NOMO-1 treated with DMSO at 0.1 percent for 48 hours (cell line): ENCODE results near the gene MAPK8IP2.
"Not testable (repeated sequence)": the region's sequence is repeated elsewhere in the genome, so short reads cannot be mapped to it uniquely, and the experiment has no call there.

Source experiments
- DNase-seq: peaks from one replicate; lab custom pipeline; 2025; ENCODE audit not compliant: unreplicated experiment; lab: John Stamatoyannopoulos, UW

MAPK8IP2 gene

DNA sequence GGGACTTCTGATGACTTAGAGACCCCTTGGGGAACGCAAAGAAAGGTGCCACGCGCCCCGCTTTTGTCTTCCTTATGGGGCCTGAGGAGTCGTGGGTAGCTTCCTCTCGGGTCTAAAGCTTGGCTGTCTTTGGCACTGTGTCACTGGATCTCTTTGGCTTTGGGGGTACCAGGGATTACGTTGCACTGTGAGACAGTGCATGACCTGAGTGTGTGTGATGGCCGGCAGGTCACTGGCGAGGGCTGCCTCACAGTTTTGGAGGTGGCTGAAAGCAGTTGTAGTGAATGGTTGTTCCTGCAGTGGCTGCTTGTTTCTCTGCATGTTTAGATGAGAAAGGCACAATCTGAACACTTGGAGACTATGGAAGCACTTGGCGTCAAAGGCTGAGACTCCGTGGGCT is 33.2 kb downstream of the MAPK8IP2 start:
- DNase-seq, result no peak

- no peak for DNase-seq
Observed at GRCh38 chr22:50635591-50635990, 35.0 kb downstream of the MAPK8IP2 start.

DNA sequence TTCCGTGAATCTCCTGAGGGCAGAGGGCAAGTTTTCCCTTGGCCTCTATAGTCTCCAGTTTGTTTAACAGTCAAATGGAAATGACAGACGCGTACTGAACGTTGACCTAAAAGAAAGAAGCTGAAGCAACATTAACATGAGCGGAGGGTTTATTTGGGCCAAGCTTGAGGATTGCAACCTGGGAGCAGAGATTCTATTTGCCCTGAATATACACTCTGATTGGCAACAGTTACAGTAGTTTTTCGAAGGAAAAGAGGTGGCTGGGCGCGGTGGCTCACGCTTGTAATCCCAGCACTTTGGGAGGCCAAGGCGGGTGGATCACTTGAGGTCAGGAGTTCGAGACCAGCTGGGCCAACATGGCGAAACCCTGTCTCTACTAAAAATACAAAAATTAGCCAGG is 39.7 kb downstream of the MAPK8IP2 start:
- DNase-seq, result not testable (repeated sequence)

GRCh38 chr22:50640857-50641647 is 40.5 kb downstream of the MAPK8IP2 start:
- DNase-seq, result no peak

DNA sequence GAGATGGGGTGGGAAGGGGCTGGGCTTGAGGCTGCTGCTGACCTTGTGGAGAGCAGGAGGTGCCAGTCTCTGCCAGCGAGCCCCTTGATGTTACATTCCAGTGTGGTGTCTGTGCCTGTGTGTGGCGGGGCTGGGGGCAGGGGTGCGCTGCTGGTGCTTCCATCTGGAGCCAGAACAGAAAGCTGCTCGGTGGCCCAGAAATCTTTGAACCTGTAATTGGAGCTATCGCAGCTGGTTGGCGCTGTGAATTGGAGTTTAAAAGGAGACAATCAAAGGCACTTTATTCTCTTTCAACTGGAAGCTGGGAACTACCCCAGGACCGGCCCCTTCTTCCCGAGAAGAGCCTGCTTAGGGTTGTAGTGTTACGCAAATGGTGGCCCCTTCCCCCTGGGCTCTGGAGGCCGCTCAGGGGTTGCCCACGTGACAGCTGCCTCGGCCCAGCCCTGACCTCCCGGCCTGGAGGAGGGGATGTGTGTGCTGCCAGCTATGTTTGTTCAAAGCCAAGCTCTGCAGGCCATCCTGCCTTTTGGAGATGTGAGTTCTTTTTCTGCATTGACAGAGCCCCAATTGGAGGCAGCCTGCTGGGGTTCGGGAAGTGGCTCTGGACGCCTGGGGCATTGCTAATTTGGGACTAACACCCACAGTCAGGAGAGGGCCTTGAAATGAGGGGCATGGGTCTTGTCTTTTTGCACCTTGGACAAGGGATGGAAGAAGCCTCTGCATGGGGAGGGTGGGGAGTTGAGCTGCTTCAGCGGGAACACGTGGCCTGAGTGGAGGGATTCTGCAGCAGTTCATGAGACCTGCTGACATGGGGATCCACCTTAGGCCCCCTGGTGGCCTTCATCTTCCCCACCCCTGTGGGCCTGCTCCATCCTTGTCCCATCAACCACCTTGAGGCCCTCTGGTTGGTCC is 41.4 kb downstream of the MAPK8IP2 start:
- no peak for DNase-seq

- DNase-seq, result not testable (repeated sequence)
Observed at GRCh38 chr22:50643021-50643820, 42.6 kb downstream of the MAPK8IP2 start.

DNA sequence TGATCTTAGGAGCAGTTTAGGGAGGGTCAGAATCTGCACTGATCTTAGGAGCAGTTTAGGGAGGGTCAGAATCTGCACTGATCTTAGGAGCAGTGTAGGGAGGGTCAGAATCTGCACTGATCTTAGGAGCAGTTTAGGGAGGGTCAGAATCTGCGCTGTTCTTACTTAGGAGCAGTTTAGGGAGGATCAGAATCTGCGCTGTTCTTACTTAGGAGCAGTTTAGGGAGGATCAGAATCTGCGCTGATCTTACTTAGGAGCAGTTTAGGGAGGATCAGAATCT is 43.2 kb downstream of the MAPK8IP2 start:
- not testable (repeated sequence) for DNase-seq

DNA sequence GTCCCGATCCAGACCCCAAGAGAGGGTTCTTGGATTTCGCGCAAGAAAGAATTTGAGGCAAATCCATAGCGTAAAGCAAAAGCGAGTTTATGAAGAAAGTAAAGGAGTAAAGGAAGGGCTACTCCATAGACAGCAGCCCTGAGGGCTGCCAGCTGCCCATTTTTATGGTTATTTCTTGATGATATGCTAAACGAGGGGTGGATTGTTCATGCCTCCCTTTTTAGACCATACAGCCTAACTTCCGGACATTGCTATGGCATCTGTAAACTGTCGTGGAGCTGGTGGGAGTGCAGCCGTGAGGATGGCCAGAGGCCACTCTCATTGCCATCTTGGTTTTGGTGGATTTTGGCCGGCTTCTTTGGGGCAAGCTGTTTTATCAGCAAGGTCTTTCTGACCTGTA is 52.7 kb downstream of the MAPK8IP2 start:
- DNase-seq, result no peak

DNA sequence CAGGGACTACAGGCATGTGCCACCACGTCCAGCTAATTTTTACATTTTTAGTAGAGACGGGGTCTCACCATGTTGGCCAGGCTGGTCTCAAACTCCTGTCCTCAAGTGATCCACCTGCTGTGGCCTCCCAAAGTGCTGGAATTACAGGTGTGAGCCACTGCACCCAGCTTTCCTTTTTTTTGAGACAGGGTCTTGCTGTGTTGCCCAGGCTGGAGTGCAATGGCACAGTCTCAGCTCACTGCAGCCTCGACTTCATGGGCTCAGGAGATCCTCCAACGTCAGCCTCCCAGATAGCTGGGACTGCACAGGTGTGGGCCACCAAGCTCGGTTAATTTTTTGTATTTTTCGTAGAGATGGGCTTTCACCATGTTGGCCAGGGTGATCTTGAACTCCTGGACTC is 54.1 kb downstream of the MAPK8IP2 start:
- DNase-seq, result not testable (repeated sequence)

GRCh38 chr22:50656122-50657070 is 55.8 kb downstream of the MAPK8IP2 start:
- DNase-seq, result no peak

DNA sequence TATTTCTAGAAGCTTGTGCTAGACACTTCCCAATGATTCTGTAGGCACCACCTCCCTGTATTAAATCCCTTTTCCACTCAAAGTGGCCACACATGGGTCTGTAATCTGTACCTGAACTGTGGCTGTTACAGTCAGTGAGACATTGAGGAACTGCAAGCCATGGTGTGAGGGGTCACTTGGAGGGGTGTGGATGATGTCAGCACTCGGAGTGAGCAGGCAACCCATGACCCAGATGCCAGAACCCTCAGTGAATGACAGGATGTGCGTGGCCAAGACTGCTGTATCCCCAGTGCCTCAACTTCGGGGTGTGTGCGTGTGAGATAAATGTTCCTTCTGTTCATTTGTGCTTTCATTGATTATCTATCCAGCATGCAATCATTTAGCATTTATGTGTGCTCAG is 57.3 kb downstream of the MAPK8IP2 start:
- DNase-seq, result no peak

DNA sequence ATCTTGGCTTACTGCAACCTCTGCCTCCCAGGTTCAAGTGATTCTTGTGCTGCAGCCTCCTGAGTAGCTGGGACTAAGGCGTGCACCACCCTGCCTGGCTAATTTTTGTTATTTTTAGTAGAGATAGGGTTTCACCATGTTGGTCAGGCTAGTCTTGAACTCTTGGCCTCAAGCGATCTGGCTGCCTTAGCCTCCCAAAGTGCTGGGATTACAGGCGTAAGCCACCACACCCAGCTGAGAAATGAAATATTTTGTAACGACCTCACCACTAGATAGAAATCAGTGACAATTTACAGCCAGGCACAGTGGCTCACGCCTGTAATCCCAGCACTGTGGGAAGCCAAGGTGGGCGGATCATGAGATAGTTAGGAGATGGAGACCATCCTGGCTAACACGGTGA is 59.1 kb downstream of the MAPK8IP2 start:
- not testable (repeated sequence) for DNase-seq

DNA sequence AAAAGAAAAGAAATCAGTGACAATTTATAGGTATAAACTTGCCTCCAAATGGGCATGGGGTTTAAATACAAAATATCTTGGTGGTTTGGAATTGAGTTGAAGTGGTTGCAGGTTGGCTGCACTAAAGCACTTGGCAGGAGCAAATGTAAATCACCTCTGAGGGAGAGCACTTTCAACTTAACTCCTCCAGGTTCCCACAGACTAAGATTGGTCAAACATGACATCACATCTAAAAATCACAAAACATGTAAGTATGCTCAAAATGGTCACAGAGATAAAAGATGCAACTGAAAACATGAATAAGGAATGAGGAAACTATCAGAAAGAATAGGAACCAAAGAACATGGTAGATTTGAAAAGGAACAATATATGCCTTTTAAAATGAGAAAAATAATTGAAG is 59.7 kb downstream of the MAPK8IP2 start:
- no peak for DNase-seq
